ENCODE measurements around the gene PAQR4.

The PAQR4 gene

DNA sequence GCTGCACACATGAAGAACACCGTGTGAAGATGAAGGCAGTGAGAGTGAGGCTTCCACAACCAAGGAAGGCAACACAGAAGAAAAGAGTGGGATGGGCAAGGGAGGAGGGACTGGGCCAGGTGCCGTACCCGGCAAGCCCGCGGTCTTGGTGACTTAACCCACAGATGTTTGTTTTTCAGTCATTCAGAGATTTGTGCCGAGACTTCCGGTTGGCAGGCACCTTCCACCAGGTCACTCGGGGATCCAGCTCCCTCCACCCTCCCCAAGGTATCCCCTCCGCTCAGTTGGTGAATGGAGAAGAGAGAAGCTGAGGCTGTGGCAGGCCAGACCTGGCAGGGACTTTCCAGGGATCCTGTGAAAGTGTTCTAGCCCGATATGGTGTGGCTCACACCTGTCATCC lies 9.9 kb upstream of the PAQR4 start:
- TF ChIP-seq TOX (CRISPR knock-in tag; IDR thresholded peaks at IDR 0.05; ENCODE audit: borderline replicate concordance) = no peak
- TF ChIP-seq, protein P1, sequence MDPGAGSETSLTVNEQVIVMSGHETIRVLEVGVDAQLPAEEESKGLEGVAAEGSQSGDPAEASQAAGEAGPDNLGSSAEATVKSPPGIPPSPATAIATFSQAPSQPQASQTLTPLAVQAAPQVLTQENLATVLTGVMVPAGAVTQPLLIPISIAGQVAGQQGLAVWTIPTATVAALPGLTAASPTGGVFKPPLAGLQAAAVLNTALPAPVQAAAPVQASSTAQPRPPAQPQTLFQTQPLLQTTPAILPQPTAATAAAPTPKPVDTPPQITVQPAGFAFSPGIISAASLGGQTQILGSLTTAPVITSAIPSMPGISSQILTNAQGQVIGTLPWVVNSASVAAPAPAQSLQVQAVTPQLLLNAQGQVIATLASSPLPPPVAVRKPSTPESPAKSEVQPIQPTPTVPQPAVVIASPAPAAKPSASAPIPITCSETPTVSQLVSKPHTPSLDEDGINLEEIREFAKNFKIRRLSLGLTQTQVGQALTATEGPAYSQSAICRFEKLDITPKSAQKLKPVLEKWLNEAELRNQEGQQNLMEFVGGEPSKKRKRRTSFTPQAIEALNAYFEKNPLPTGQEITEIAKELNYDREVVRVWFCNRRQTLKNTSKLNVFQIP (CRISPR knock-in tag; IDR thresholded peaks at IDR 0.05; ENCODE audit: borderline replicate concordance, low read depth) = no peak
- TF ChIP-seq, protein P2, sequence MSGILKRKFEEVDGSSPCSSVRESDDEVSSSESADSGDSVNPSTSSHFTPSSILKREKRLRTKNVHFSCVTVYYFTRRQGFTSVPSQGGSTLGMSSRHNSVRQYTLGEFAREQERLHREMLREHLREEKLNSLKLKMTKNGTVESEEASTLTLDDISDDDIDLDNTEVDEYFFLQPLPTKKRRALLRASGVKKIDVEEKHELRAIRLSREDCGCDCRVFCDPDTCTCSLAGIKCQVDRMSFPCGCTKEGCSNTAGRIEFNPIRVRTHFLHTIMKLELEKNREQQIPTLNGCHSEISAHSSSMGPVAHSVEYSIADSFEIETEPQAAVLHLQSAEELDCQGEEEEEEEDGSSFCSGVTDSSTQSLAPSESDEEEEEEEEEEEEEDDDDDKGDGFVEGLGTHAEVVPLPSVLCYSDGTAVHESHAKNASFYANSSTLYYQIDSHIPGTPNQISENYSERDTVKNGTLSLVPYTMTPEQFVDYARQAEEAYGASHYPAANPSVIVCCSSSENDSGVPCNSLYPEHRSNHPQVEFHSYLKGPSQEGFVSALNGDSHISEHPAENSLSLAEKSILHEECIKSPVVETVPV (CRISPR knock-in tag; IDR thresholded peaks at IDR 0.05) = no peak
- no peak for TF ChIP-seq OSR1 (CRISPR knock-in tag; IDR thresholded peaks at IDR 0.05)
- no peak for TF ChIP-seq RARB (CRISPR knock-in tag; IDR thresholded peaks at IDR 0.05)
- TF ChIP-seq, protein P3, sequence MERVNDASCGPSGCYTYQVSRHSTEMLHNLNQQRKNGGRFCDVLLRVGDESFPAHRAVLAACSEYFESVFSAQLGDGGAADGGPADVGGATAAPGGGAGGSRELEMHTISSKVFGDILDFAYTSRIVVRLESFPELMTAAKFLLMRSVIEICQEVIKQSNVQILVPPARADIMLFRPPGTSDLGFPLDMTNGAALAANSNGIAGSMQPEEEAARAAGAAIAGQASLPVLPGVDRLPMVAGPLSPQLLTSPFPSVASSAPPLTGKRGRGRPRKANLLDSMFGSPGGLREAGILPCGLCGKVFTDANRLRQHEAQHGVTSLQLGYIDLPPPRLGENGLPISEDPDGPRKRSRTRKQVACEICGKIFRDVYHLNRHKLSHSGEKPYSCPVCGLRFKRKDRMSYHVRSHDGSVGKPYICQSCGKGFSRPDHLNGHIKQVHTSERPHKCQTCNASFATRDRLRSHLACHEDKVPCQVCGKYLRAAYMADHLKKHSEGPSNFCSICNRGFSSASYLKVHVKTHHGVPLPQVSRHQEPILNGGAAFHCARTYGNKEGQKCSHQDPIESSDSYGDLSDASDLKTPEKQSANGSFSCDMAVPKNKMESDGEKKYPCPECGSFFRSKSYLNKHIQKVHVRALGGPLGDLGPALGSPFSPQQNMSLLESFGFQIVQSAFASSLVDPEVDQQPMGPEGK (CRISPR knock-in tag; IDR thresholded peaks at IDR 0.05; ENCODE audit: borderline replicate concordance) = no peak
- no peak for TF ChIP-seq ZC3H10 (CRISPR knock-in tag; IDR thresholded peaks at IDR 0.05)
- no peak for TF ChIP-seq ESRRG (CRISPR knock-in tag; IDR thresholded peaks at IDR 0.05)
- no peak for TF ChIP-seq ZFP3 (CRISPR knock-in tag; IDR thresholded peaks at IDR 0.05)
- TF ChIP-seq SNAI2 (CRISPR knock-in tag; IDR thresholded peaks at IDR 0.05) = no peak
- TF ChIP-seq ISL1 (CRISPR knock-in tag; IDR thresholded peaks at IDR 0.05) = no peak
- no peak for ATAC-seq

DNA sequence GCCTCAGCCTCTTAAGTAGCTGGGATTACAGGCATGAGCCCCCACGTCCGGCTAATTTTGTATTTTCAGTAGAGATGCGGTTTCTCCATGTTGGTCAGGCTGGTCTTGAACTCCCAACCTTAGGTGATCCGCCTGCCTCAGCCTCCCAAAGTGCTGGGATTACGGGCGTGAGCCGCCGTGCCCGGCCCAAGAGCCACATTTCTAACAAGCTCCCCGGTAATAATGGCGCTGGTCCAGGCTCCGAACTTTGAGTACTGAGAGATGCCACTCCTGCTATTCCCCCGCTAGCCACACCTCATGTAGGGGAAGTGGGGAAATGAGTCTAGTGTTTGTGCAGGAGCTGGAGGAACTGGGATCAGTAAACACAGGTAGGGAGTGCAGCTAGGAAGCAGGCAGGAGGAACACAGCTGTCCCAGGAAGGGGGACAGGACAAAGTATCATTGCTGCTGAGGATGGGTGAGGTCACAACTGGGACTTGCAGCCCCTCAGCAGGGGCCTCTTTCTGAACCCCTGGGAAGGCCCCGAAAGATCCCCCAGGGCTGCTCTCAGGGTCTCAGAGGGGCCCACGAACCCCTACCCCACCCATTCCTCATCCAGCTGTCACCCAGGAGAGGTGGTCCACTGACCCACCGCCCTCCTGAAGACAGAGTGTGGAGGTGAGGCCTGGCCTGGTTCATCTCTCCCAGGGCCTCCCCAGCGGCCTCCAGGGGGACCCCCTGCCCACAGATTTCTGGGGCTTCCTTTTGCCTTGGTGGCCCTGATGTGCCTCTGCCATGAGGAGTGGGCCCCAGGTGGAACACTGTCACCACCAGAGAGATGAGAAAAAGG lies 8.8 kb upstream of the PAQR4 start:
- no peak for ATAC-seq
- TF ChIP-seq, protein P2 (CRISPR knock-in tag; IDR thresholded peaks at IDR 0.05) = no peak
- TF ChIP-seq, protein P4, sequence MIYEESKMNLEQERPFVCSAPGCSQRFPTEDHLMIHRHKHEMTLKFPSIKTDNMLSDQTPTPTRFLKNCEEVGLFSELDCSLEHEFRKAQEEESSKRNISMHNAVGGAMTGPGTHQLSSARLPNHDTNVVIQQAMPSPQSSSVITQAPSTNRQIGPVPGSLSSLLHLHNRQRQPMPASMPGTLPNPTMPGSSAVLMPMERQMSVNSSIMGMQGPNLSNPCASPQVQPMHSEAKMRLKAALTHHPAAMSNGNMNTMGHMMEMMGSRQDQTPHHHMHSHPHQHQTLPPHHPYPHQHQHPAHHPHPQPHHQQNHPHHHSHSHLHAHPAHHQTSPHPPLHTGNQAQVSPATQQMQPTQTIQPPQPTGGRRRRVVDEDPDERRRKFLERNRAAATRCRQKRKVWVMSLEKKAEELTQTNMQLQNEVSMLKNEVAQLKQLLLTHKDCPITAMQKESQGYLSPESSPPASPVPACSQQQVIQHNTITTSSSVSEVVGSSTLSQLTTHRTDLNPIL (CRISPR knock-in tag; IDR thresholded peaks at IDR 0.05; ENCODE audit: low read depth) = no peak
- no peak for TF ChIP-seq ZFP30 (CRISPR knock-in tag; IDR thresholded peaks at IDR 0.05)
- no peak for TF ChIP-seq ESRRG (CRISPR knock-in tag; IDR thresholded peaks at IDR 0.05)
- no peak for TF ChIP-seq ARNTL (CRISPR knock-in tag; IDR thresholded peaks at IDR 0.05; ENCODE audit: borderline replicate concordance, low read depth)
- no peak for TF ChIP-seq ZNF8 (CRISPR knock-in tag; IDR thresholded peaks at IDR 0.05)
- no peak for TF ChIP-seq ZFP3 (CRISPR knock-in tag; IDR thresholded peaks at IDR 0.05)
- no peak for TF ChIP-seq RARB (CRISPR knock-in tag; IDR thresholded peaks at IDR 0.05)
- TF ChIP-seq ZC3H10 (CRISPR knock-in tag; IDR thresholded peaks at IDR 0.05) = no peak
- TF ChIP-seq OSR1 (CRISPR knock-in tag; IDR thresholded peaks at IDR 0.05) = no peak
- TF ChIP-seq, protein P3 (CRISPR knock-in tag; IDR thresholded peaks at IDR 0.05; ENCODE audit: borderline replicate concordance) = no peak
- TF ChIP-seq, protein P5, sequence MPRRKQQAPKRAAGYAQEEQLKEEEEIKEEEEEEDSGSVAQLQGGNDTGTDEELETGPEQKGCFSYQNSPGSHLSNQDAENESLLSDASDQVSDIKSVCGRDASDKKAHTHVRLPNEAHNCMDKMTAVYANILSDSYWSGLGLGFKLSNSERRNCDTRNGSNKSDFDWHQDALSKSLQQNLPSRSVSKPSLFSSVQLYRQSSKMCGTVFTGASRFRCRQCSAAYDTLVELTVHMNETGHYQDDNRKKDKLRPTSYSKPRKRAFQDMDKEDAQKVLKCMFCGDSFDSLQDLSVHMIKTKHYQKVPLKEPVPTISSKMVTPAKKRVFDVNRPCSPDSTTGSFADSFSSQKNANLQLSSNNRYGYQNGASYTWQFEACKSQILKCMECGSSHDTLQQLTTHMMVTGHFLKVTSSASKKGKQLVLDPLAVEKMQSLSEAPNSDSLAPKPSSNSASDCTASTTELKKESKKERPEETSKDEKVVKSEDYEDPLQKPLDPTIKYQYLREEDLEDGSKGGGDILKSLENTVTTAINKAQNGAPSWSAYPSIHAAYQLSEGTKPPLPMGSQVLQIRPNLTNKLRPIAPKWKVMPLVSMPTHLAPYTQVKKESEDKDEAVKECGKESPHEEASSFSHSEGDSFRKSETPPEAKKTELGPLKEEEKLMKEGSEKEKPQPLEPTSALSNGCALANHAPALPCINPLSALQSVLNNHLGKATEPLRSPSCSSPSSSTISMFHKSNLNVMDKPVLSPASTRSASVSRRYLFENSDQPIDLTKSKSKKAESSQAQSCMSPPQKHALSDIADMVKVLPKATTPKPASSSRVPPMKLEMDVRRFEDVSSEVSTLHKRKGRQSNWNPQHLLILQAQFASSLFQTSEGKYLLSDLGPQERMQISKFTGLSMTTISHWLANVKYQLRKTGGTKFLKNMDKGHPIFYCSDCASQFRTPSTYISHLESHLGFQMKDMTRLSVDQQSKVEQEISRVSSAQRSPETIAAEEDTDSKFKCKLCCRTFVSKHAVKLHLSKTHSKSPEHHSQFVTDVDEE (CRISPR knock-in tag; IDR thresholded peaks at IDR 0.05) = no peak
- no peak for TF ChIP-seq GLIS3 (CRISPR knock-in tag; IDR thresholded peaks at IDR 0.05)
- TF ChIP-seq TOX (CRISPR knock-in tag; IDR thresholded peaks at IDR 0.05; ENCODE audit: borderline replicate concordance) = no peak
- no peak for TF ChIP-seq ZNF70 (CRISPR knock-in tag; IDR thresholded peaks at IDR 0.05)
- TF ChIP-seq PPARA (CRISPR knock-in tag; IDR thresholded peaks at IDR 0.05; ENCODE audit: borderline replicate concordance) = no peak
- no peak for TF ChIP-seq SNAI2 (CRISPR knock-in tag; IDR thresholded peaks at IDR 0.05)
- no peak for TF ChIP-seq ZNF565 (CRISPR knock-in tag; conservative IDR thresholded peaks at IDR 0.05; ENCODE audit: low read depth)
- TF ChIP-seq, protein P1 (CRISPR knock-in tag; IDR thresholded peaks at IDR 0.05; ENCODE audit: borderline replicate concordance, low read depth) = no peak
